Putamen (tissue), 1 donor: ENCODE data around the gene RTCA.
"Not testable (repeated sequence)": the region's sequence is repeated elsewhere in the genome, so short reads cannot be mapped to it uniquely, and the experiment has no call there.

Source experiments
- DNase-seq: peaks from one replicate; pipeline ENCODE4 v3.0.0-alpha.2; 2016; ENCODE audit warnings: low spot score

The RTCA gene

GRCh38 chr1:100265931-100266740 lies at the start of gene RTCA:
RTCA (plus strand) TSS chr1:100266216; CDS start chr1:100266376, 160 bp downstream.
- DNase-seq = peak; percentile 94

GRCh38 chr1:100217834-100218233 lies 48.2 kb upstream of the RTCA start:
- DNase-seq = no peak

- no peak for DNase-seq
Observed at GRCh38 chr1:100219457-100219856, 46.6 kb upstream of the RTCA start.

- DNase-seq = no peak
Observed at GRCh38 chr1:100219883-100220282, 46.1 kb upstream of the RTCA start.

- no peak for DNase-seq
Observed at GRCh38 chr1:100222428-100222827, 43.6 kb upstream of the RTCA start.

DNA sequence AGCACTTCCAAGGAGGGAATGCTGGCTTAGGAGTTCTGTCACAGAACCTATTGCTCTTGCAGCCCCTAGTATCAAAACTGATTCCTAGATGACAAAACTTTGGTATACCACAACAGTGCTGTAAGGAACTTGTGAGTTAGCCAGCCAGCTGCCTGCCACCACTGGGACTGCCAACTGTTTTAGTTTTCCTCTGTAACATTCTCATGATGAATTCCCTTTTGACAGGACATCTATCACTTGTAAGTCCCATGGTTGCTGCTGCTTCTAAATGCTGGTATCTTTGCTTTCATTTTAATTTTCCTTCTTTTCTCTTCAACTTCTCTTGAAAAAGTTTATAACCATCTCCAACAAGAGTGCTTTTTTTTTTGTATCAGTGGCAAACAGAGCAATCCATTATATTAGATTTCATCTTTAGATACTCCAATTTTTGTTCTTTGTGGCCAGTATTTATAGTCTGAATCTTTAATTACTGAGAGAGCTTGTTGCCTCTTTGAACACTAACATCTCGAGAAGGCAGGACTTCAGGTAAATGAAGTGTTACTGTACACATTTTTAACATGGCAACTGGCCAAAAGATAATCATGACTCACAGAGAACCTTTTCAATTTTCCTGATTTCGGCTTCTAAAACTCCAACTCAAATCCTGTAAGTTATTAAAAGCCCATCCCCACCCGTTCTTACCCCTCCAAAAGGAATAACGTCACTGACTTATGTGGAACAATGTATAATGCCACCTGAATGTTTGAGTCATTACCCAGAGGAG lies 36.2 kb upstream of the RTCA start:
- DNase-seq = no peak

DNA sequence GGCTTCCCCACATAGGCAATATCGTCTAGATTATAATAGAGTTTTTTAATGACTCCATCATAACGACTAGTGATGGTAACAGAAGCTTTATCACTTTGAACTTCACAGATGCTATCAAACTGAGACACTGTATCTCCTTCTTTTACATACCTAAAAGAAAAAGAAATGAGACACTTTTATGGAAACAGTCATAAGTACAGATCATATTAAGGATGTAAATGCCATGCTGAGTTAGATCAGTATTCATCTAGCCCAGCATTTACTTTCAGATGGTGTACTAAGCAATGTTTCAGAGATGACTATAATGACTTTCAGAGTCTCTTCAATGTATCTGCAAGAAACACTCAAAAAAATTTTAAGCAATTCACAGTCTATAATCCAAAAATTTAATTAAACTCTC lies 35.3 kb upstream of the RTCA start:
- DNase-seq = no peak

DNA sequence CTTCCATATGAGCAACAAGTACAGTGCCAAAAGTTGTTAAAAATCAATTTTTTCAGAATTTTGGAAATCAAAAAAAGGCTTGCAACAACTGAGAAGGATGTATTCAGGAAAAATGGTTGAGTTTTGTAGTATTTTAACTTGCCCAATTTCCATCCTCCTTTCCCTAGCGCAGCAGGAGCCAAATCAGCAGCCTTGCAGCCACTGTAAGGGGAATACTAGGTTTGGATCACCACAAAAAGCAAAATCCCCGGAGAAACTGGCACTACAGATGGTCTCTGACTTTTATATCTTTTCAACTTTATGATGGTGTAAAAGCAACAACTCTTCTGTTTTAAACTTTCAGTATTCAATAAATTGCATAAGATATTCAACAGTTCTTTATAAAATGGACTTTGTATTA lies 34.3 kb upstream of the RTCA start:
- DNase-seq = no peak

DNA sequence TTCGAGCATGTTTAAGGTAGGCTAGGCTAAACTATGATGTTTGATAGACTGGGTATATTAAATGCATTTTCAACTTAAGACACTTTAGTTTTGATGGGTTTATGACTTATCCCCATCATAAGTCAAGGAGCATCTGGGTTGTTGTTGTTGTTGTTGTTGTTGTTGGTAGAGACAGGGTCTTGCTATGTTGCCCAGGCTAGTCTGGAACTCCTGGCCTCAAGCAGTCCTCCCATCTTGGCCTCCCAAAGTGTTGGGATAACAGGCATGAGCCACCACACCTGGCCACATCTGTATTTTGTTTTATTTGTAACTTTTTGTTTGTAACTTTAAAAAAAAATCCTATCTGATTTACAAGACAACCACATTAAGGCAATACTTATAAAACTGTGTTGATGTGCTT lies 33.9 kb upstream of the RTCA start:
- no peak for DNase-seq

DNA sequence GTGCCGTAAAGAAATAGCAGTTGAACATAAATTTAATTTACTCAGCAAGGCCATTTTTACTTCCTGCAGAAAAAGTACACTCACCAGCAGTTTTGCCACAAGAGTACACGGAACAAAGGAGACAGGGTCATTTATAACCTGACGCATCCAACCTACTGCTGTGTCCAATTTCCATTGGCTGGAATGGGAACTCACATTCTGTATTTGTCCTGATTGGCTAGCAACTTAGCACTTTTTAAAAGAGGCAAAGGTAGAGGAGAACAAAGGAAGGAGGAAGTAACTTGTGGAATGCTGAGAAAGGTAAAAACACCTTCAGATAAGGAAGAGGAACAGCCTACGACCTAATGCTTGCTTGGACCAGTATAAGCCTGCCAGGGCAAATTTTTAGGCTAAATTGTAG lies 32.5 kb upstream of the RTCA start:
- not testable (repeated sequence) for DNase-seq

DNA sequence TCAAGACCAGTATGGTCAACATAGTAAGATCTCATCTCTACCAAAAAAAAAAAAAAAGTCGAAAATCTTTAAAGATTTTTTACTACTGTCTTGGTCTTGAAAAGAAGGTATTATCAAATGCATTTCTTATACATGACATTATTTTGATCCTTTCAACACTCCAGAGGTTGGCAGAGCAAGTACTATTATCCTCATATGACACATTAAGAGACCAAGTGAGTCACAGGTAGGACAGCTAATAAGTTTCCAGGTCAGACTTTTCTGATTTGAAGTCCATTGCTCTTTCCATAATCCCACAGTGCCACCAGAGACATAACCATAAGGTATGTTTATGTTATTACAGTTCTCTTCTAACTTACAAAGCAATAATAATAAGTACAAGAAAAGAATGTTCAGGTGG lies 31.6 kb upstream of the RTCA start:
- DNase-seq = no peak

GRCh38 chr1:100237091-100237490 lies 28.9 kb upstream of the RTCA start:
- DNase-seq = no peak

- DNase-seq = no peak
Observed at GRCh38 chr1:100239961-100240360, 26.1 kb upstream of the RTCA start.

DNA sequence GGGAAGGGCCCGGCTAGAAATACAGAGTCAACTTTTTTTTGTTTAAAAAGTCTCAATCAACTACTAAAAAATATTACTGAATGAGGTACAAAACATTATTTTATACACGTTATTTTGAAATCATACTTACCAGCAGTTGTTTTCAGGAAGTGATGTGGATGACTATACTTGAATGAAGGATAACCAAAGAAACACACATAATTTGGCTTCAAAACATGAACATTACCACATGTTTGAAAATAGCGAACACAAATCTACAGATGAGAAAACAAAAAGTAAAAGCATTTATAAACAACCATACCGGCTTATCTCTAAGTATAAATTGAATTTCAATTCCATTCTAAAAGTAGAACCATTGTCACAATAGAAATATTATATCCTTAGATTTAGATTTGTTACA lies 25.4 kb upstream of the RTCA start:
- no peak for DNase-seq

DNA sequence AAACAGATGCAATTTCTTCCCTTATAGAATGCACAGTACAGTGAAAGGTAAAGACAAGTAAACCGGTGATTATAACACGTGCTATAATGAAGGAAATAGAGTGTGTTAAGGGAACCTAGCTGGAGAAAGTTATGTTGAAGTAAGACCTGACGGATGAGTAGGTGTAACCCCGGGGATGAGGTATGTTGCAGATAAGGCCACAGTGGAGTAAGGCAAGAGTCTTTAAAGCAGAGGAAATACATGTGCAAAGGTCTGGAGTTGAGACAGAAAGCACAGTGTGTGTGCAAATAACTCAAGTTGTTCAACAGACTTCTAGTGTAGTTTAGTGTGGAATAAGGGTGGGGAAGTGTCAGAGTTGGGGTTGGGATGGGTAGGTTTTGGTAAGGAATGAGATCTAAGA lies 19.3 kb upstream of the RTCA start:
- DNase-seq = no peak

DNA sequence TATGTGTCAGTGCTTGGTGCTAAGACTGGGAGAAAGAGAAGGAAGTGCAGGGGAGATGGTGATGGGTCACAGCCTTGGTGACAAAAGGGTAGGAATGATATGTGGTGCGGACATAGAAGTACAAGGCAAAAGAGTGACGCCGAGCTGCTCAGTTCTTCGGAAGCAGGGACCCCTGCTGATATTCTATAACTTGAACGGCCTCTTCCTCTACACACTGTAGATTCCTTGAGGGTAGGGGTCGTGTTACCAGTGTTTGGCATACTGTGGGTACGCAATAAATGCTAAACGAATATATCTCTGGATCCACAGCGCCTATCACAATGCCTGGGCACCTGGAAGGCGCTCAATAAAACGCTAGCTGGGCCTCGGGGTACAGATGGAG lies 16.9 kb upstream of the RTCA start:
- DNase-seq = peak; percentile 7

- peak; percentile 97 for DNase-seq
Observed at GRCh38 chr1:100249537-100250257, 16.3 kb upstream of the RTCA start, which contains the start of gene DBT. DBT (minus strand) TSS chr1:100249834; CDS start chr1:100249820, 14 bp downstream.

GRCh38 chr1:100250264-100250663 lies 15.8 kb upstream of the RTCA start:
- no peak for DNase-seq

DNA sequence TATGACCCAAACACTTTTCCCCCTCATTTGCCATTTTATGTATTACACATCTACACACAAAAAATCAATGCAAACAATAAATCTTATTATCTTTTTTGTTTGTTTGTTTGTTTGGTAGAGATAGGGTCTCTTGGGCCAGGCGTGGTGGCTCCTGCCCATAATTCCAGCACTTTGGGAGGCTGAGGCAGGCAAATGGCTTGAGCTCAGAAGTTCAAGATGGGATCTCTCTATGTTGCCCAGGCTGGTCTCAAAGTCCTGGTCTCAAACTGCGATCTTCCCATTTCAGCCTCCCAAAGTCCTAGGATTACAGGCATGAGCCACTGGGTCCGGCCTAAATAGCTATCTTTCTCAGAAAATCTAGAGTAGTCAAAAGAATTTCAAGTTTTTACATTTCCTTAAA lies 15.2 kb upstream of the RTCA start:
- no peak for DNase-seq

DNA sequence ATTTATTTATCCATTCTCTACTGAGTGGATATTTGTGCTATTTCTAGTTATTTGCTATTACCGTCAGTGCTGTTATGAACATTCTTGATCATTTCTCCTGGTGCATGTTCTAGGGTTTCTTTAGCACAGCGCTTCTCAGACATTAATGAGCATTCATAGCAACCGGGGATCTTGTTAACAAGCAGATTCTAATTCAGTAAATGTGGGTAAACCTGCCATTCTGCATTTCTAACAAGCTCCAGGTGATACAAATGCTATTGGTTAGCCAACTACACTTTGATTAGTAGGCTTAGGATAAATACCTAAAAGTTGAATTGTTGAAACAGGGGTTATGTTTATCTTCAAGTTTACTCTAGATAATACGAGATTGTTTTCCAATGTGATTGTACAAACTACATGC lies 13.1 kb upstream of the RTCA start:
- DNase-seq = no peak

- no peak for DNase-seq
Observed at GRCh38 chr1:100253552-100253951, 12.5 kb upstream of the RTCA start.

- not testable (repeated sequence) for DNase-seq
Observed at GRCh38 chr1:100256273-100256672, 9.7 kb upstream of the RTCA start.

GRCh38 chr1:100258427-100258826 lies 7.6 kb upstream of the RTCA start:
- DNase-seq = not testable (repeated sequence)
